ENCODE results near the gene NATD1. TPM values are rescaled to one million over a fixed set of nuclear protein-coding genes. Genes with fewer than 3 reads are reported as not detected.

The NATD1 gene
- 0.77 and 3.6 TPM in 2 replicates for total RNA-seq

GRCh38 chr17:21252796-21253645, at the start of gene NATD1:
Gene NATD1 (minus strand): TSS chr17:21253410. CDS start chr17:21253264, 146 bp downstream.

GRCh38 chr17:21284319-21285163, 31.3 kb upstream of the NATD1 start, which contains the start of gene MAP2K3:
Gene MAP2K3 (plus strand): TSS chr17:21284711. CDS start chr17:21284921, 210 bp downstream.

GRCh38 chr17:21214015-21214776, 39.0 kb downstream of the NATD1 start, which contains the start of gene TMEM11:
Gene TMEM11 (minus strand): TSS chr17:21214161. CDS start chr17:21214152, 9 bp downstream.

Other genes with a start within 250 kb of the NATD1 start
- 262 and 274 TPM in 2 replicates for gene USP22, start 210.4 kb downstream of the NATD1 start, total RNA-seq
- gene DHRS7B, start 126.4 kb downstream of the NATD1 start, total RNA-seq = 15.9 and 19.6 TPM in 2 replicates
- 16.7 and 20.5 TPM in 2 replicates for gene TMEM11, start 39.2 kb downstream of the NATD1 start, total RNA-seq
- gene MAP2K3, start 31.3 kb upstream of the NATD1 start, total RNA-seq = 21.1 and 34.5 TPM in 2 replicates
- gene KCNJ12, start 122.9 kb upstream of the NATD1 start, total RNA-seq = under 0.01 and 0.37 TPM in 2 replicates

Data from uterine smooth muscle cell (primary cell).